HepG2 (cell line): ENCODE data around the gene SRCIN1. TPM values are rescaled to one million over a fixed set of nuclear protein-coding genes. Genes with fewer than 3 reads are reported as not detected.
A peak's percentile ranks its signal among the peaks of the same experiment; 100 is the strongest.

Source experiments
- AHDC1 ChIP-seq: sonication (generic); formaldehyde crosslinking; IDR thresholded peaks from 2 replicates; pipeline ENCODE4 v1.5.1; 2020; ENCODE audit warnings: mild to moderate bottlenecking, missing genetic modification reagents, borderline replicate concordance
- ATF3 ChIP-seq: sonication (generic); formaldehyde crosslinking; IDR thresholded peaks from 2 replicates; pipeline ENCODE4 v1.4.0; 2020; ENCODE audit warnings: missing genetic modification reagents
- ELF3 ChIP-seq: IDR thresholded peaks from 2 replicates; pipeline ENCODE4 v1.6.1; 2016; ENCODE audit warnings: missing genetic modification reagents, missing compliant biosample characterization
- LRRFIP1 ChIP-seq: sonication (generic); formaldehyde crosslinking; conservative IDR thresholded peaks from 2 replicates; pipeline ENCODE4 v1.4.0; 2020; ENCODE audit warnings: missing genetic modification reagents
- NFKBIZ ChIP-seq: IDR thresholded peaks from 2 replicates; pipeline ENCODE4 v1.6.1; 2018; ENCODE audit warnings: missing genetic modification reagents, missing compliant biosample characterization
- TCF12 ChIP-seq, 2 experiments: fragments of 450-650 bp in 1 of 2; sonication (generic) in 1 of 2; formaldehyde crosslinking in 1 of 2; IDR thresholded peaks; 2 replicates each; pipeline versions ENCODE4 v1.6.1 to v1.8.0; 2017 to 2022; ENCODE audit warnings: antibody characterized with exemption in 1 of 2, mild to moderate bottlenecking in 1 of 2, missing genetic modification reagents in 1 of 2, moderate library complexity in 1 of 2
- TSC22D2 ChIP-seq: sonication (generic); formaldehyde crosslinking; IDR thresholded peaks from 2 replicates; pipeline ENCODE4 v1.5.1; 2020; ENCODE audit warnings: missing genetic modification reagents, mild to moderate bottlenecking, borderline replicate concordance
- ZFP36 ChIP-seq: fragments of 150-350 bp; IDR thresholded peaks from 2 replicates; pipeline ENCODE4 v1.6.1; 2018; ENCODE audit warnings: borderline replicate concordance, low read length, low read depth; ENCODE audit not compliant: partially characterized antibody
- ZFP41 ChIP-seq: sonication (generic); formaldehyde crosslinking; IDR thresholded peaks from 2 replicates; pipeline ENCODE4 v1.4.0; 2020; ENCODE audit warnings: mild to moderate bottlenecking, missing genetic modification reagents, borderline replicate concordance
- ZNF44 ChIP-seq: sonication (generic); formaldehyde crosslinking; IDR thresholded peaks from 2 replicates; pipeline ENCODE4 v1.5.1; 2020; ENCODE audit warnings: mild to moderate bottlenecking, missing genetic modification reagents
- ZNF609 ChIP-seq: sonication (generic); formaldehyde crosslinking; IDR thresholded peaks from 2 replicates; pipeline ENCODE4 v1.4.0; 2020; ENCODE audit warnings: mild to moderate bottlenecking, missing genetic modification reagents, borderline replicate concordance
- ZNF670 ChIP-seq: sonication (generic); formaldehyde crosslinking; IDR thresholded peaks from 2 replicates; pipeline ENCODE4 v1.8.0; 2022; ENCODE audit warnings: mild to moderate bottlenecking, missing genetic modification reagents, borderline replicate concordance
- ZNF768 ChIP-seq: sonication (generic); formaldehyde crosslinking; IDR thresholded peaks from 2 replicates; pipeline ENCODE4 v1.4.0; 2020; ENCODE audit warnings: missing genetic modification reagents
- ZZZ3 ChIP-seq: sonication (generic); formaldehyde crosslinking; IDR thresholded peaks from 2 replicates; pipeline ENCODE4 v1.4.0; 2020; ENCODE audit warnings: missing genetic modification reagents, mild to moderate bottlenecking, borderline replicate concordance
- polyA plus RNA-seq, 8 experiments: library from polyadenylated mRNA; depleted of rRNA in 3 of 8; stranded (reverse) in 7 of 8; unstranded in 1 of 8; fragments of >200 nt; fragmentation: Illumina TruSeq in 4 of 8; extraction: Trizol in 4 of 8; gene quantifications; 2 replicates each; pipeline versions ENCODE4 v1.2.1 to v1.2.3, GENCODE V29; 2011 to 2016; ENCODE audit warnings: low read depth in 4 of 8, missing spikeins in 1 of 8, mixed read lengths in 1 of 8; ENCODE audit not compliant: insufficient read depth in 1 of 8
- total RNA-seq, 5 experiments: library from RNA; depleted of rRNA; stranded (reverse); fragments of >200 nt; fragmentation: Illumina TruSeq; extraction: Trizol; gene quantifications; 2 replicates each; pipeline ENCODE4 v1.2.3, GENCODE V29; 2016; ENCODE audit warnings: low read depth in 1 of 5

SRCIN1 gene
- total and polyA plus RNA-seq, 2 of the 13 experiments (the other 11 are each of a cell fraction or from before 2014, with no cell fraction given): 1.2 to 9.6 TPM

- TF ChIP-seq ELF3 (CRISPR knock-in tag) (peak; percentile 83), TSC22D2 (CRISPR knock-in tag) (no peak), AHDC1 (CRISPR knock-in tag) (no peak), NFKBIZ (CRISPR knock-in tag) (no peak), ZNF44 (CRISPR knock-in tag) (no peak), LRRFIP1 (CRISPR knock-in tag) (no peak), ZFP36 (no peak), ZNF670 (no peak), ZFP41 (CRISPR knock-in tag) (peak; percentile 84; the same call in 1 of the 2 replicates), ATF3 (no peak), ZZZ3 (peak; percentile 51; the same call in 1 of the 2 replicates), ZNF609 (CRISPR knock-in tag) (peak; percentile 87), ZNF768 (no peak), TCF12 (IDR thresholded peaks at IDR 0.05) (no peak), TCF12 (CRISPR knock-in tag; IDR thresholded peaks at IDR 0.05) (peak; percentile 90)
These were observed 12.4 kb upstream of the SRCIN1 start (continued) for GRCh38 chr17:38617967-38618760.
